HepG2 (cell line): ENCODE measurements around the gene TAS1R3. TPM values are rescaled to one million over a fixed set of nuclear protein-coding genes. Genes with fewer than 3 reads are reported as not detected.
A peak's percentile ranks its signal among the peaks of the same experiment; 100 is the strongest.

Experiments
- ATAC-seq: fragments of 200-7000 bp; cut with Tn5 transposase; 3 replicates; pipeline ENCODE4 v1.9.1; 2020; ENCODE audit warnings: mild to moderate bottlenecking, moderate library complexity
- BruUV-seq: library from RNA; stranded (reverse); fragments of 400-500 nt; replicated peaks from 2 replicates; lab custom pipeline; 2021; lab: Mats Ljungman, UMichigan
- CTCF ChIA-PET: fragments of 300-600 bp; formaldehyde crosslinking; extraction: SDS; loops from one replicate; lab custom pipeline; 2021; ENCODE audit warnings: low total read pairs, inconsistent platforms, low intra/inter-chr PET ratio; lab: Yijun Ruan, JAX
- POLR2A ChIA-PET: fragments of 350-600 bp; sonication (Branson Sonifier 250); formaldehyde crosslinking; loops from one replicate; lab custom pipeline; 2020; ENCODE audit warnings: antibody characterized with exemption, inconsistent platforms; lab: Yijun Ruan, JAX
- DNase-seq: peaks from one replicate; pipeline ENCODE4 v3.0.0-alpha.2; 2015; ENCODE audit warnings: low spot score
- FAIRE-seq: peaks from 3 replicates; lab custom pipeline; 2011; peaks lifted over from hg19 to GRCh38; lab: Jason Lieb, UNC
- H2AFZ ChIP-seq: one replicate; pipeline ENCODE4 v1.6.1; 2011; ENCODE audit warnings: low read length, inconsistent platforms
- H3K27ac ChIP-seq: fragments of 300-600 bp; 3 replicates; pipeline ENCODE4 v1.8.0; 2011; ENCODE audit warnings: mixed run types, mild to moderate bottlenecking, mixed read lengths, low read length, inconsistent platforms; ENCODE audit not compliant: insufficient read depth; ENCODE audit errors: extremely low read length
- H3K27me3 ChIP-seq, 2 experiments: fragments of 200-600 bp in 1 of 2; 2 replicates in 1 of 2; 3 replicates in 1 of 2; pipeline versions ENCODE4 v1.6.0 to v1.8.0; 2011; ENCODE audit warnings: low read length in 2 of 2, mild to moderate bottlenecking in 2 of 2, moderate library complexity in 2 of 2, inconsistent platforms in 1 of 2; ENCODE audit not compliant: insufficient read depth in 2 of 2, control insufficient read depth in 1 of 2
- H3K36me3 ChIP-seq, 2 experiments: fragments of 200-600 bp in 1 of 2; replicated peaks in 1 of 2; 2 replicates in 1 of 2; 3 replicates in 1 of 2; pipeline versions ENCODE4 v1.5.1 to v1.8.0; 2011; ENCODE audit warnings: low read length in 2 of 2, inconsistent platforms in 1 of 2; ENCODE audit not compliant: insufficient read depth in 2 of 2, control insufficient read depth in 1 of 2
- H3K4me1 ChIP-seq: 2 replicates; pipeline ENCODE4 v1.5.1; 2012; ENCODE audit warnings: low read length, inconsistent platforms; ENCODE audit not compliant: insufficient read depth
- H3K4me2 ChIP-seq: 2 replicates; pipeline ENCODE4 v1.6.0; 2011; ENCODE audit warnings: low read depth, low read length, inconsistent platforms
- H3K4me3 ChIP-seq, 3 experiments: fragments of 200-600 bp in 1 of 3; sonication (generic), shearing (Covaris generic) in 1 of 3; replicated peaks in 1 of 3; 2 replicates each; pipeline ENCODE4 v1.5.1; 2011 to 2016; ENCODE audit warnings: low read length in 3 of 3, inconsistent platforms in 2 of 3, low read depth in 2 of 3, mild to moderate bottlenecking in 2 of 3, control low read depth in 1 of 3, mixed read lengths in 1 of 3; ENCODE audit not compliant: insufficient read depth in 1 of 3
- H3K79me2 ChIP-seq: one replicate; pipeline ENCODE4 v1.6.1; 2011; ENCODE audit warnings: low read length, inconsistent platforms; ENCODE audit not compliant: insufficient read depth
- H3K9ac ChIP-seq: 2 replicates; pipeline ENCODE4 v1.6.0; 2011; ENCODE audit warnings: mild to moderate bottlenecking, low read depth, low read length, inconsistent platforms; ENCODE audit not compliant: insufficient read depth
- H3K9me3 ChIP-seq: 2 replicates; pipeline ENCODE4 v1.5.1; 2012; ENCODE audit warnings: mild to moderate bottlenecking, low read length
- H4K20me1 ChIP-seq: 2 replicates; pipeline ENCODE4 v1.6.0; 2011; ENCODE audit warnings: inconsistent platforms, mild to moderate bottlenecking, low read length, moderate library complexity; ENCODE audit not compliant: insufficient read depth
- AGO2 ChIP-seq: fragments of 200-400 bp; formaldehyde crosslinking; optimal IDR thresholded peaks from 2 replicates; pipeline ENCODE3; 2017; ENCODE audit warnings: mild to moderate bottlenecking, low read depth, low read length, moderate library complexity
- ZNF747 ChIP-seq: sonication (generic); formaldehyde crosslinking; IDR thresholded peaks from 2 replicates; pipeline ENCODE4 v1.8.1; 2023; ENCODE audit warnings: missing genetic modification reagents, mild to moderate bottlenecking, borderline replicate concordance
- WGBS: methylation state at CpG from one replicate; pipeline ENCODE4 v1.1.6; 2017; ENCODE audit warnings: low lambda C conversion rate; 5-methylcytosine and 5-hydroxymethylcytosine counted together
- in situ Hi-C: cut with HindIII; loops from 2 replicates; pipeline ENCODE4 v1.10.0; 2017; ENCODE audit warnings: low pct_unique_long_range_greater_than_20kb; ENCODE audit not compliant: extremely low pct_ligation_motif_present
- intact Hi-C: fragments of 100-400 bp; cut with micrococcal nuclease; formaldehyde crosslinking; loops from one replicate; pipeline ENCODE4 v1.10.0; 2022; ENCODE audit not compliant: unreplicated experiment
- polyA plus RNA-seq, 8 experiments: library from polyadenylated mRNA; depleted of rRNA in 3 of 8; stranded (reverse) in 7 of 8; unstranded in 1 of 8; fragments of >200 nt; fragmentation: Illumina TruSeq in 4 of 8; extraction: Trizol in 4 of 8; gene quantifications; 2 replicates each; pipeline versions ENCODE4 v1.2.1 to v1.2.3, GENCODE V29; 2011 to 2016; ENCODE audit warnings: low read depth in 4 of 8, missing spikeins in 1 of 8, mixed read lengths in 1 of 8; ENCODE audit not compliant: insufficient read depth in 1 of 8
- total RNA-seq, 5 experiments: library from RNA; depleted of rRNA; stranded (reverse); fragments of >200 nt; fragmentation: Illumina TruSeq; extraction: Trizol; gene quantifications; 2 replicates each; pipeline ENCODE4 v1.2.3, GENCODE V29; 2016; ENCODE audit warnings: low read depth in 1 of 5
- TF ChIP-seq, protein P1 (sequence below): sonication (generic); formaldehyde crosslinking; IDR thresholded peaks from 2 replicates; pipeline ENCODE4 v1.4.0; 2020; ENCODE audit warnings: missing genetic modification reagents, mild to moderate bottlenecking, borderline replicate concordance
- TF ChIP-seq, protein P2 (sequence below): sonication (generic); formaldehyde crosslinking; IDR thresholded peaks from 2 replicates; pipeline ENCODE4 v1.4.0; 2020; ENCODE audit warnings: mild to moderate bottlenecking, low read depth, missing genetic modification reagents

The TAS1R3 gene
- total and polyA plus RNA-seq, 2 of the 13 experiments (the other 11 are each of a cell fraction or from before 2014, with no cell fraction given): 0.13 to 0.15 TPM

DNA sequence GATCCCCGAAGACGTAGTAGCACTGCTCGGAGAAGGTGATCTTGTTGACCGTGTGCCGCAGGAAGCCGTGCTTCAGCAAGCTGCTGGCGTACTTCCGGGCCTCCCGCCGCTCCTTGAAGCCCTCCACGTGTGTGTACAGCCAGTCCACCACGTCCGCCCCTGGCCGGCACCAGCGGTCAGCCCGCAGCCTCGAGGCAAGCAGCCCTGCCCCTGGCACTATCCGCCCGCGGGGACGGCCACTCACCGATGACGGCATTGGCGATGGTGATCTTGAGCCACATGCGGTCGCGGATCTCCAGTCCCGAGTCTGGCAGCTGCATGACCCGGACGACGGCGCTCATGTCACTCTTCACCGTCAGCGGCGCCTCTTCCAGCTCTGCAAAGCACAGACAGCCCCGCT lies 7.2 kb downstream of the TAS1R3 start:
- intact Hi-C loops (no loop called here), in situ Hi-C loops (no loop called here)
- no peak overlapping the region for H3K4me3 ChIP-seq
- BruUV-seq: no TSS peak
- DNase-seq (no peak), FAIRE-seq (no peak), ATAC-seq (no peak)
- H4K20me1 ChIP-seq: peaks cover 7% of the 10 kb centered on the region; the same call in 1 of the 2 replicates
- H3K4me1 ChIP-seq: no peaks in the 10 kb centered on the region
- no peaks in the 10 kb centered on the region for H3K79me2 ChIP-seq
- no peaks in the 10 kb centered on the region for H3K9me3 ChIP-seq
- H3K4me2 ChIP-seq: no peak overlapping the region
- no peak overlapping the region for H3K27ac ChIP-seq
- H3K27me3 ChIP-seq: no peaks in the 10 kb centered on the region
- TF ChIP-seq, protein P1, sequence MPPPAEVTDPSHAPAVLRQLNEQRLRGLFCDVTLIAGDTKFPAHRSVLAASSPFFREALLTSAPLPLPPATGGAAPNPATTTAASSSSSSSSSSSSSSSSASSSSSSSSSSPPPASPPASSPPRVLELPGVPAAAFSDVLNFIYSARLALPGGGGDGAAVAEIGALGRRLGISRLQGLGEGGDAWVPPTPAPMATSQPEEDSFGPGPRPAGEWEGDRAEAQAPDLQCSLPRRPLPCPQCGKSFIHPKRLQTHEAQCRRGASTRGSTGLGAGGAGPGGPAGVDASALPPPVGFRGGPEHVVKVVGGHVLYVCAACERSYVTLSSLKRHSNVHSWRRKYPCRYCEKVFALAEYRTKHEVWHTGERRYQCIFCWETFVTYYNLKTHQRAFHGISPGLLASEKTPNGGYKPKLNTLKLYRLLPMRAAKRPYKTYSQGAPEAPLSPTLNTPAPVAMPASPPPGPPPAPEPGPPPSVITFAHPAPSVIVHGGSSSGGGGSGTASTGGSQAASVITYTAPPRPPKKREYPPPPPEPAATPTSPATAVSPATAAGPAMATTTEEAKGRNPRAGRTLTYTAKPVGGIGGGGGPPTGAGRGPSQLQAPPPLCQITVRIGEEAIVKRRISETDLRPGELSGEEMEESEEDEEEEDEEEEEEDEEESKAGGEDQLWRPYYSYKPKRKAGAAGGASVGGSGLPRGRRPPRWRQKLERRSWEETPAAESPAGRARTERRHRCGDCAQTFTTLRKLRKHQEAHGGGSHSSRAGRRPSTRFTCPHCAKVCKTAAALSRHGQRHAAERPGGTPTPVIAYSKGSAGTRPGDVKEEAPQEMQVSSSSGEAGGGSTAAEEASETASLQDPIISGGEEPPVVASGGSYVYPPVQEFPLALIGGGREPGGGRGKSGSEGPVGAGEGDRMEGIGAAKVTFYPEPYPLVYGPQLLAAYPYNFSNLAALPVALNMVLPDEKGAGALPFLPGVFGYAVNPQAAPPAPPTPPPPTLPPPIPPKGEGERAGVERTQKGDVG: no peak
- TF ChIP-seq, protein P2, sequence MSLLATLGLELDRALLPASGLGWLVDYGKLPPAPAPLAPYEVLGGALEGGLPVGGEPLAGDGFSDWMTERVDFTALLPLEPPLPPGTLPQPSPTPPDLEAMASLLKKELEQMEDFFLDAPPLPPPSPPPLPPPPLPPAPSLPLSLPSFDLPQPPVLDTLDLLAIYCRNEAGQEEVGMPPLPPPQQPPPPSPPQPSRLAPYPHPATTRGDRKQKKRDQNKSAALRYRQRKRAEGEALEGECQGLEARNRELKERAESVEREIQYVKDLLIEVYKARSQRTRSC (CRISPR knock-in tag): no peak
- TF ChIP-seq ZNF747: no peak
- peak; percentile 30 for TF ChIP-seq AGO2
- POLR2A ChIA-PET: interaction anchor here (0.9 to 1.0 kb wide), 3 partner anchors 10 to 61 kb away, joined by 3 to 4 read pairs (median 4); partner anchors contain the start of genes AURKAIP1 and CCNL2
- H2AFZ ChIP-seq: no peak overlapping the region
- H3K9ac ChIP-seq: no peak overlapping the region
- peaks cover 13 to 26% of the 10 kb centered on the region in 2 experiments for H3K36me3 ChIP-seq
- CTCF ChIA-PET: no interaction called here
- WGBS: 98% methylated on average over 35 of the region's 36 CpGs
